Measurements from ENCODE around the gene TBKBP1. TPM values are rescaled to one million over a fixed set of nuclear protein-coding genes. Genes with fewer than 3 reads are reported as not detected.
A peak's percentile ranks its signal among the peaks of the same experiment; 100 is the strongest.

The TBKBP1 gene
- total RNA-seq, 2 experiments from 2014 or later: 2.5 to 3.0 TPM

DNA sequence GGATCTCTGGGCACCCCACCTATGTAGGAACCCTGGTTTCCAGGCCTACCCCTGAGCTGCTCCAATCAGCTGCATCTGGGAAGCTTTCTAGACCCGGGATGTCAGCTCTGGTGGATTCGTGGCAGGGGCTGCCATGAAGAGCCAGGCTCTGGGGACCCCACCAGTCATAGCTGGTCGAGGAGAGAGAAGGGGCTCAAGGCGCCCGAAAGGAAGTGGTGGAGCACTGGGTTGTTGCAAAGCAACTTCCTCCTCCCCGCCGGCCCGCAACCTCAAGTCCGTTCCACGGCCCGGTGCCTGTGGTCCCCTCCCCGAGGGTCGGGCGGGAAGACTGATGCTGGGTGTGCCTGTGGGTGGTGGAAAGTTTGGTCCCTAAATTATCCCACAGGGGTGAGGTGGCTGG lies 10.2 kb downstream of the TBKBP1 start:
- H3K4me3 Mint-ChIP-seq: peak overlapping the region; percentile 10
- H3K27me3 Mint-ChIP-seq: no peaks in the 10 kb centered on the region
- peaks cover 74% of the 10 kb centered on the region for H3K4me1 Mint-ChIP-seq
- ChIA-PET POLR2A (interaction anchor here (0.6 kb wide), 1 partner anchor 20 kb away, joined by 4 read pairs; no protein-coding TSS in a partner anchor), CTCF (interaction anchor here (0.9 to 1.6 kb wide), 5 partner anchors 9 to 137 kb away, joined by 3 to 10 read pairs (median 3); partner anchors contain the start of genes SCRN2 and TBX21)
- H3K36me3 Mint-ChIP-seq (ENCODE audit: low read depth): no peaks in the 10 kb centered on the region
- H3K9me3 Mint-ChIP-seq: no peaks in the 10 kb centered on the region
- H3K27ac Mint-ChIP-seq: peak overlapping the region; percentile 85
- DNase-seq: no peak

DNA sequence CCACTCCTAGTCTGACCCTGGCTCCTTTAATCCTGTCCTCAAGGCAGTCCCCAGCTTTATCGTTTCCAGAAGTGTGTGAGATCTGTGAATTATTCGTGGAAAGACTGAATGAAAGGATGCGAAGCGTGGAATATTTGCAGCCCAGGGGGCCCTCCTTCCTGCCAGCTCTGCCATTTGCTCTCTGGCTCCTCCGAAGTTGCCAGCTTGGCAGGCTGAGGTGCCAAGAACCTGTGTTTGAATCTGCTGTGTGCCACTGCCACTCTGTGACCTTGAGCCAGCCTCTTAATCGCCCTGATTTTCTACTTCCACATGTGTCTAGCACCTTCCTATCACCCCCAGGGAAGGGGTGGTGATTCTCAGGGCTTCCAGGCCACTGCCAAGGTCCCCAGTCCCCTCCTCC lies 10.8 kb downstream of the TBKBP1 start:
- H3K4me1 Mint-ChIP-seq: peaks cover 71% of the 10 kb centered on the region
- no peaks in the 10 kb centered on the region for H3K9me3 Mint-ChIP-seq
- peak overlapping the region; percentile 85 for H3K27ac Mint-ChIP-seq
- DNase-seq: no peak
- H3K27me3 Mint-ChIP-seq: no peaks in the 10 kb centered on the region
- peak overlapping the region; percentile 10 for H3K4me3 Mint-ChIP-seq
- ChIA-PET CTCF (interaction anchor here (0.9 to 1.6 kb wide), 5 partner anchors 10 to 136 kb away, joined by 3 to 10 read pairs (median 3); partner anchors contain the start of genes SCRN2 and TBX21), POLR2A (interaction anchor here (0.6 kb wide), 1 partner anchor 20 kb away, joined by 4 read pairs; no protein-coding TSS in a partner anchor)
- no peaks in the 10 kb centered on the region for H3K36me3 Mint-ChIP-seq (ENCODE audit: low read depth)

DNA sequence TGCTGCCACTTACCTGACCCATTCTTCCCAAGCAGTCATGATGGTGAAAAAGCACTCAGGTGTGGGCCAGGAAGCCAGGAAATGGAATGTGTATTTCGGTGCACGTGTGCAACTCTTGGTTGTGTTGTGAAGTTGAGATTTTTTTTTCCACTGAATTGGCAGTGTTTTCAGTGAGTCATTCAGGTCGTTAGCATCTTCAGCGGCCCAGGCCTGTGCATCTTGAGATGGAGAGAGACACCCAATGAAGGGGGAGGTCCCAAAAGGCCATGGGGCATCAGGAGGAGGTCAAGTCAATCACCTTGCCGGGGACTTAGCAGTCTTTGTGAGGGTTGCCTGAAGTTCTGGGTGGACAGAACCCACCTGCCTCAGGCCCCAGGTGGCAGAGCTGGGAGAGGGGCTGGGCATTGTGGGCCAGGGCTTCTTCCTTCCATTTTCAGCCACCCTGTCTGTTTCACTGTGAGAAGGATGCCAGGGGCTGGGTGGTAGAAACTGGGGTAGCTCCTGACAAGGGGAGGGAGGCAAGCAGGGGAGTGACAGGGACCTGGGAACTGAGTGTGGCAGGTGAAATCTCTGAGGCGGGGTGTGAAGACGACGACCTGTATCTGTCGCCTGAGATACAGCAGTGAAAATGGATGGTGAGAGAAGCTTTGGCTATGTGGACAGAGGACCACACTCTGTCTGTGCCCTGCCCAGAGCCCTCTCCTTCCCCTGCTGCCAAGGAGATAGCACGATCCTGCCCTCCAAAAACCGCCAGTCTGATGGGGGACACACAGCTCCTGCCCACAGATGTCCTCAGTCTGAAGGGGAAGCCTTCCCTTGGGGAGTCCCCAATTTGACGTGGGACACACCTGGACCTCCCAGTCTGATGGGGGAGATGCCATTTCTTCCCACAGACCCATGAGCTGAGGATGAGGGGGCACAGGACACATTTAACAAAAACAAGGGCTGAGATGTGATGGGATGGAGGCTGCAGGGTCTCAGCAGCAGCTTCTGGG lies 11.9 kb downstream of the TBKBP1 start:
- ChIA-PET CTCF (interaction anchor here (1.0 to 5.2 kb wide), 7 partner anchors 8 to 84 kb away, joined by 3 to 32 read pairs (median 5); partner anchors contain the start of gene TBX21), POLR2A (no interaction called here)
- Mint-ChIP-seq H3K9me3 (no peaks in the 10 kb centered on the region), H3K27ac (peak overlapping the region; percentile 85), H3K4me3 (peak overlapping the region; percentile 6), H3K36me3 (ENCODE audit: low read depth) (no peaks in the 10 kb centered on the region), H3K27me3 (no peaks in the 10 kb centered on the region), H3K4me1 (peaks cover 67% of the 10 kb centered on the region)
- peak; percentile 48 for DNase-seq

GRCh38 chr17:47707056-47707804 lies 13.3 kb downstream of the TBKBP1 start:
- Mint-ChIP-seq H3K36me3 (ENCODE audit: low read depth) (no peaks in the 10 kb centered on the region), H3K27me3 (no peaks in the 10 kb centered on the region), H3K4me1 (peaks cover 58% of the 10 kb centered on the region), H3K4me3 (no peak overlapping the region), H3K27ac (peak overlapping the region; percentile 85), H3K9me3 (no peaks in the 10 kb centered on the region)
- DNase-seq: no peak
- ChIA-PET POLR2A (no interaction called here), CTCF (interaction anchor here (0.9 to 5.2 kb wide), 7 partner anchors 8 to 25 kb away, joined by 3 to 32 read pairs (median 4); partner anchors contain the start of gene TBX21)

- POLR2A ChIA-PET: no interaction called here
- Mint-ChIP-seq H3K36me3 (ENCODE audit: low read depth) (no peaks in the 10 kb centered on the region), H3K4me1 (peaks cover 58% of the 10 kb centered on the region), H3K4me3 (no peak overlapping the region), H3K27ac (peak overlapping the region; percentile 71), H3K9me3 (no peaks in the 10 kb centered on the region), H3K27me3 (no peaks in the 10 kb centered on the region)
- no peak for DNase-seq
- CTCF ChIA-PET: interaction anchor here (1.3 to 5.2 kb wide), 4 partner anchors 9 to 24 kb away, joined by 3 to 32 read pairs (median 6); partner anchors contain the start of gene TBX21
Observed at GRCh38 chr17:47707884-47708283, 13.9 kb downstream of the TBKBP1 start.

GRCh38 chr17:47708312-47708863 lies 14.4 kb downstream of the TBKBP1 start:
- no peak for DNase-seq
- ChIA-PET POLR2A (no interaction called here), CTCF (interaction anchor here (0.8 to 5.2 kb wide), 3 partner anchors 9 to 19 kb away, joined by 3 to 32 read pairs (median 4); no protein-coding TSS in a partner anchor)
- Mint-ChIP-seq H3K9me3 (no peaks in the 10 kb centered on the region), H3K4me3 (no peak overlapping the region), H3K36me3 (ENCODE audit: low read depth) (no peaks in the 10 kb centered on the region), H3K27me3 (no peaks in the 10 kb centered on the region), H3K27ac (no peak overlapping the region), H3K4me1 (peaks cover 58% of the 10 kb centered on the region)

- DNase-seq: no peak
- ChIA-PET CTCF (interaction anchor here (0.7 to 5.2 kb wide), 3 partner anchors 9 to 24 kb away, joined by 3 to 32 read pairs (median 4); partner anchors contain the start of gene TBX21), POLR2A (interaction anchor here (0.9 kb wide), 1 partner anchor 9 kb away, joined by 3 read pairs; no protein-coding TSS in a partner anchor)
- Mint-ChIP-seq H3K4me1 (peaks cover 55% of the 10 kb centered on the region), H3K4me3 (no peak overlapping the region), H3K36me3 (ENCODE audit: low read depth) (no peaks in the 10 kb centered on the region), H3K9me3 (no peaks in the 10 kb centered on the region), H3K27ac (no peak overlapping the region), H3K27me3 (no peaks in the 10 kb centered on the region)
Observed at GRCh38 chr17:47708864-47709541, 15.0 kb downstream of the TBKBP1 start.

DNA sequence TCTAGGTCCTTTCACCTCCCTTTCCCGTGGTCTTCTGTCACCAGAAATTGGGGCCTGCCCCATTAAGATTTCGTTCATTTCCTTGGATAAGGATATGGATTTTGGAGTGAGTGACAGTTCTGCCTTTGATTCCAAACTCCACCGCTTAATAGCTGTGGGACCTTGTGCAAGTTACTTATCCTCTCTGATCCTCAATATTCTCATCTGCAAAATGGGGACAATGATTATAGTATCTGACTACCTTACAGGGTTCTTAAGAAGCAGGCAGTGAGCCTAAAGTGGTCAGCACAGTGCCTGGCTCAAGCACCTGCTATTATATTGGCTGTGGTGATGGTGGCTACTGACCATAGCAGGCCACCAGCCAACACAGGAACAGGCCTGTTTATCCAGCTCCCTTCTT lies 15.6 kb downstream of the TBKBP1 start:
- H3K36me3 Mint-ChIP-seq (ENCODE audit: low read depth): no peaks in the 10 kb centered on the region

GRCh38 chr17:47711366-47712099 lies 17.6 kb downstream of the TBKBP1 start:
- ChIA-PET CTCF (interaction anchor here (0.5 to 0.9 kb wide), 2 partner anchors 12 to 214 kb away, joined by 3 read pairs; no protein-coding TSS in a partner anchor), POLR2A (interaction anchor here (0.7 kb wide), 1 partner anchor 13 kb away, joined by 3 read pairs; no protein-coding TSS in a partner anchor)
- Mint-ChIP-seq H3K27me3 (no peaks in the 10 kb centered on the region), H3K27ac (no peak overlapping the region), H3K9me3 (no peaks in the 10 kb centered on the region), H3K4me3 (no peak overlapping the region), H3K36me3 (ENCODE audit: low read depth) (no peaks in the 10 kb centered on the region), H3K4me1 (peaks cover 54% of the 10 kb centered on the region)
- DNase-seq: no peak

More for the DNA sequence above, 15.6 kb downstream of the TBKBP1 start:
- Mint-ChIP-seq H3K4me3 (no peak overlapping the region), H3K27me3 (no peaks in the 10 kb centered on the region), H3K4me1 (peaks cover 55% of the 10 kb centered on the region), H3K27ac (no peak overlapping the region), H3K9me3 (no peaks in the 10 kb centered on the region)
- ChIA-PET CTCF (interaction anchor here (0.7 to 5.2 kb wide), 3 partner anchors 9 to 24 kb away, joined by 3 to 32 read pairs (median 3); partner anchors contain the start of gene TBX21), POLR2A (interaction anchor here (0.9 kb wide), 1 partner anchor 9 kb away, joined by 3 read pairs; no protein-coding TSS in a partner anchor)
- DNase-seq: no peak

DNA sequence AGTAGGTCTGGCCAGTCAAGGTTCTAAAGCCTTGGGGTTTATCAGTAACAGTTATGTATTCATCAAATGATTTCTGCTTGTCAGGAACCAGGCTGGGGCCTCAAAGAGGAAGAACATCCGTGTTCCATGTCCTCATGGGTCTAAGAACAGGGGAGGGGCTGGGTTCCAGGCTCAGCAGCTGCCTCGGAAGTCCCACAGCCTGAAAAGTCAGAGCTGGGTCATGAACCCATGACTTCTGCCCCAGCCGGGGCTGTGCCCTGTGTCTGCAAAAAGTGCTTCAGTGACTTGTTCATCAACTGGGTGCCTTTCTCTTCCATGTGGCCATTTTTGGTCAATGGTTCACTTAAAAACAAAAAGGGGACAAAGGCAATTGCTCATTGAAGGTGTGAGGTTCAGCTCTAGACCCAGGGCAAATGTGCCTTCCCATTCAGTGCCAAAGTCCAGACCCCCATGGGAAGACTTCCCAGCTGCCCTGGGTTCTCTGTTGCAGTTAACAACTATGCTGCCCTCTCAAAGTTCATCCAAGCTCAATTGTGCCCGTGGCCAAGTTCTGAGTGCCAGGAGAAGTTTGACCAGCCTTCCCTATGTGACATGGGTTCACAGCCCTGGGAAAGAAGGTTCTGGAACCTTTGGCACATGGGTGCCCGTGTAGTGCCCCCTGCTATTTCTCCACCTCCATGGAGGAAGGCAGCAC lies 18.5 kb downstream of the TBKBP1 start:
- H3K4me1 Mint-ChIP-seq: peaks cover 54% of the 10 kb centered on the region
- no peaks in the 10 kb centered on the region for H3K36me3 Mint-ChIP-seq (ENCODE audit: low read depth)
- H3K27me3 Mint-ChIP-seq: no peaks in the 10 kb centered on the region
- ChIA-PET CTCF (interaction anchor here (1.1 kb wide), 3 partner anchors 9 to 13 kb away, joined by 3 read pairs; no protein-coding TSS in a partner anchor), POLR2A (no interaction called here)
- no peaks in the 10 kb centered on the region for H3K9me3 Mint-ChIP-seq
- H3K27ac Mint-ChIP-seq: no peak overlapping the region
- H3K4me3 Mint-ChIP-seq: no peak overlapping the region
- DNase-seq: no peak

Data from activated CD4-positive, alpha-beta T cell treated with anti-CD3 and anti-CD28 coated beads, Interleukin-2, amount 10 ng/mL, durations not matched to agents 7 days and 5 days (primary cell).